Lung microvascular endothelial cell (primary cell): ENCODE measurements around the gene BUD31. TPM values are rescaled to one million over a fixed set of nuclear protein-coding genes. Genes with fewer than 3 reads are reported as not detected.
"Not testable (repeated sequence)": the region's sequence is repeated elsewhere in the genome, so short reads cannot be mapped to it uniquely, and the experiment has no call there.

ENCODE experiments used
- DNase-seq, 2 donors: peaks; one replicate each; pipeline versions ENCODE4 v3.0.0 to v3.0.0-alpha.2; 2010; ENCODE audit warnings: low read depth in 2 of 2
- total RNA-seq: library from RNA; depleted of rRNA; stranded (reverse); fragments of >200 nt; gene quantifications from 2 replicates; pipeline ENCODE4 v1.2.1, GENCODE V29; 2014

The BUD31 gene
- total RNA-seq, 1 donor from 2014 or later, result 75.0 TPM

GRCh38 chr7:99428972-99429566 is 20.3 kb downstream of the BUD31 start:
- DNase-seq, result no peak

- no peak for DNase-seq
These were observed 21.0 kb downstream of the BUD31 start for GRCh38 chr7:99429756-99430155.

- not testable (repeated sequence) for DNase-seq
These were observed 23.2 kb downstream of the BUD31 start for GRCh38 chr7:99431756-99432540.

GRCh38 chr7:99433158-99433557 is 24.4 kb downstream of the BUD31 start:
- no peak for DNase-seq

DNA sequence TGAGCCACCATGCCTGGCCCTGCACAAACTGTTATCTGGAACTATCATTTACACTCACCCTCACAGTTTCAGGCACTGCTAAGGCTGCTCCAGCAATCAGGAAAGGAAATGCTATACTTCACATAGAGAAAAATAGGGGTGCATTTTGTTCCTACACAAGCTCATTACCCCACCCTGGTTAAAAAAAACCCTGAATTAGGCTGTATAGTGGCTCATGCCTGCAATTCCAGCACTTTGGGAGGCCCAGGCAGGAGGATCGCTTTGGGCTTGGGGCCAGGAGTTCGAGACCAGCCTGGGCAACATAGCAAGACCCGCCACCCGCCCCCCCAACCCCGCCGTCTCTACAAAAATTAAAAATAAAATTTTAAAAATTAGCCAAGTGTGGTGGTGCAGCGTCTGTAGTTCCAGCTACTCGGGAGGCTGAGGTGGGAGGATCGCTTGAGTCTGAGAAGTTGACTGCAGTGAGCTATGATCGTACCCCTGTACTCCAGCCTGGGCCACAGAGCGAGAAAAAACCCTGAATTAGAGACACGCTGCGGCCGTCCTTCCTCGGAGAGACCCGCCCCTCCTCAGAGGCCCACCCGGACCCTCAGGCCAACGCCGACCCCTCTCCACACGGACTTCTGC is 29.3 kb downstream of the BUD31 start:
- DNase-seq, result peak in 1 of 2 donors; percentile 5

GRCh38 chr7:99438573-99439480 is 30.1 kb downstream of the BUD31 start, which contains the start of the genes CPSF4 and PTCD1:
TSS of gene CPSF4 (plus strand) at chr7:99438943. CDS start at chr7:99439083, 140 bp downstream.
TSS of gene PTCD1 (minus strand) at chr7:99438798. CDS start at chr7:99435242, 3,556 bp downstream.
- peak; percentile 95 to 96 for DNase-seq

GRCh38 chr7:99440195-99440594 is 31.4 kb downstream of the BUD31 start:
- DNase-seq, result no peak

GRCh38 chr7:99446096-99446495 is 37.3 kb downstream of the BUD31 start:
- DNase-seq, result no peak

DNA sequence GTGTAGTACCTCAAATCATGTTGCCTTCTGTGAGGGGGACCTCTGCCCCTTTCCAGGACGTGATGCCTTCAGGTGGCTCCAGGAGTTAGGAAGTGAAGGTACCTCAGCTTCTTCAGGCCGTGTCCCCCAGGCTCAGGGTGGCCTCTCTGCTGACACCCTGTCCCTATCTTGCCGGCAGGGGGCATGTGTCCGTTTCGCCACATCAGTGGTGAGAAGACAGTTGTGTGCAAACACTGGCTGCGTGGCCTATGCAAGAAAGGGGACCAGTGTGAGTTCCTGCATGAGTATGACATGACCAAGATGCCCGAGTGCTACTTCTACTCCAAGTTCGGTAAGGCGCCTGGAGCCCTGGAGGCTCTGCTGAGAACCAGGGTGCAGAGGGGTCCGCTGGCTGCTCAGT is 39.2 kb downstream of the BUD31 start:
- no peak for DNase-seq

GRCh38 chr7:99448855-99449254 is 40.1 kb downstream of the BUD31 start:
- no peak for DNase-seq

DNA sequence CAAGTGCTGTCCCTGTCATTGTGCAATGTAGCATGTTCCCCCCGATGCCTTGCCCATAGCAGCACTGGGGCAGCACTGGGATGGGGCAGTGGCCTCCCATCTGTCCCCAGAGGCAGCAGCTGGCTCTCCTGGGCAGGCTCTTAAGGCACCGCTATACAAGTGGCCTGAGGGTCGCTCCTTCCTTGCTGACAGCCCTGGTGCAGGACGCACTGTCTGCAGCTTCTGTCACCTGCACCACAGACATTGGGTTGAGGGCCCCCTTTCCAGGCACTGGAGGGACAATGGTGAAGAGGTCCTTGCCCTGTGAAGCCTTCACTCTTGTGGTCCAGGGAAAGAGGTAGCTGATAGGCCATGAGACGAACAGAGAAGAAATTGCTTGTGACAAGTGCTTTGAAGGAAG is 40.6 kb downstream of the BUD31 start:
- no peak for DNase-seq

- DNase-seq, result no peak
These were observed 43.2 kb downstream of the BUD31 start for GRCh38 chr7:99451936-99452335.

- no peak for DNase-seq
These were observed 43.8 kb downstream of the BUD31 start for GRCh38 chr7:99452541-99452940.

GRCh38 chr7:99453105-99453504 is 44.3 kb downstream of the BUD31 start:
- DNase-seq, result no peak

DNA sequence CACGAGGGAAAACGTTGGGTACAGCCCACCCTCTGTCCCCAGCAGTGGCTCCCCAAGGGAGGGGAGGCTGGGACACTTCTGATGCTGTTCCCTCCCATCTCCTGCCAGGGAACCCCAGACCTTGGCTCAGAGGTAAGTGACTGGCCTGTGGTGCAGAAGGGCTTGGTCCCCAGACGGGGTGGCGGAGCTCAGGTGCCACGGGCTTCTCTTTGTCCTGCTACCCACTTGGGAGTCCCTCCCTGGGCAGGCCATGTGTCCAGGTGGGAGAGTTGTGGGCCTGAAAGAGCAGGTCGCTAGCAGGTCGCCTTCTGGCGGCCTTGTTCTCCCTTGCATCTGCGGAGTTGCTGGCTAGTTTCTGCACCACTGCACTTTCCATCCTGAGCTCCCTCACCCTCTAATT is 47.1 kb downstream of the BUD31 start:
- no peak for DNase-seq

DNA sequence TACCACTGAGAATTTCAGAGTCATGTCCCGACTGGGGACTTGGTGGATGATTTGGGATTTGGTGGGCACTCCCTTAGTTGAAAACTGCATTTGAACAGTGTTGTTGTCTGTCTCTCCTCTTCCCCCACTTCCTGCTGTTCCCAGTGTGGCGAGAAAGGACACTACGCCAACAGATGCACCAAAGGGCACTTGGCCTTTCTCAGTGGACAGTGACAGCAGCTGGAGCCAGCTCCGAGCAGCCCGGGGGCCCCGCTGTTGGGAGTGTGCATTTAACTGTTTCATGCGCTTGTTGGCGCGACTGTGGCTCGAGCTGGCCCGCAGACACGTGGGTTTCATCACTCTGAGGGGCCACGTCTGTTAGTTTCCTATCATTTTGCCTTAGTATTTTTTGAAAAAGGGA is 47.5 kb downstream of the BUD31 start:
- DNase-seq, result no peak

GRCh38 chr7:99457050-99457649 is 48.4 kb downstream of the BUD31 start:
- DNase-seq, result no peak

DNA sequence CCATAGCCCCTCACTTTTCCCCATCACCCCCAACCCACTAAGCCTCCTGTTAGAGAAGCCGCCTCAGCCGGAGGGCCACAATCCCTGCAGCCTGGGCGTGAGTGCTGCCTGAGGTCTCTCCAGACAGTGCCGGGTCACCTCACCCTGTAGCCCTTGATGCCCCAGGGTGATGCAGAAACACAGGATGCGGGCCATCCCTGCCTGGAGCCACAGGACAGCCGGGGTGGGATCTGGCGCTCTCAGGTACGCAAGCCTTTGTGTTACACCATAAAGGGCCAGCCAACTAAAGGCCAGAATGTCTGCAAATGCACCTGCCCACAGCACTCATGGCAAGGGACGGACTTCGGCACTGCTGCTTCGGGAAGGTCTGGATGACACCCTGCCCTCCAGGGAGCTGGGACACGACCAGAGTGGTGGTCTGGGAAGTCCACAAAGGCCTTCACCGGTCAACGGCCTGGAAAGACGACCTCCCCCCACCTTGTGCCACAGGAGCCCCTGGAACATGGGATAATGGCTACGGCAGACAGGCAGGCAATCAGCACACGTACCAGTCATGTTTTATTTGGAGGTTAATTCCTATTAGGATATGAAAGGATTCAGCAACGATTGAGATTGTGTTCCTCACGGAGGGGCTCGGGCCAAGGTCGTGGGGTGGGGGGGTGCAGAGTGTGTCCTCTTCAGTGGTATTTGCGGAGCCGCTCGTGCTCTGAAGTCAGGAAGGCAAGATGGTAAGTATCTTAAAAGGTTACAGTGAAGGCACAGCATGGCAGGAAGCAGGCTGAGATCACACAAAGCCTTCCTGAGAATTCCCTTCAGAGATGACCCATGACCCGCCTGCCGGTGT is 49.1 kb downstream of the BUD31 start:
- no peak for DNase-seq

GRCh38 chr7:99459087-99459486 is 50.3 kb downstream of the BUD31 start:
- peak; percentile 33 to 37 for DNase-seq

- DNase-seq, result no peak
These were observed 51.9 kb downstream of the BUD31 start for GRCh38 chr7:99460651-99461050.
